ENCODE data around the gene TCAIM.

Gene TCAIM, protein sequence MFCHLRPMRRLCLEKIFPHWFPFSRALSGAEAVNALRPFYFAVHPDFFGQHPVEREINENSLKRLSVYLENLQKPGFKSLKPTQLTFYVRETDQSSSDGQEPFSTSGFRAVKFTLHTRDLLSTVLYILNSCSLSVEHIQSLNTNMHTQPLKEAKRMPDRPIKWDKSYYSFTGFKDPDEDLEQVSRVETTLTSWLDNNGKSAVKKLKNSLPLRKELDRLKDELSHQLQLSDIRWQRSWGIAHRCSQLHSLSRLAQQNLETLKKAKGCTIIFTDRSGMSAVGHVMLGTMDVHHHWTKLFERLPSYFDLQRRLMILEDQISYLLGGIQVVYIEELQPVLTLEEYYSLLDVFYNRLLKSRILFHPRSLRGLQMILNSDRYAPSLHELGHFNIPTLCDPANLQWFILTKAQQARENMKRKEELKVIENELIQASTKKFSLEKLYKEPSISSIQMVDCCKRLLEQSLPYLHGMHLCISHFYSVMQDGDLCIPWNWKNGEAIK

GRCh38 chr3:44338010-44338827 lies at the start of gene TCAIM:
TCAIM (plus strand) TSS chr3:44338766; CDS start chr3:44354783, 16,017 bp downstream.
- peak; percentile 93 to 97 (median 96) for DNase-seq (ENCODE audit: low read depth in 3 of 3)

DNA sequence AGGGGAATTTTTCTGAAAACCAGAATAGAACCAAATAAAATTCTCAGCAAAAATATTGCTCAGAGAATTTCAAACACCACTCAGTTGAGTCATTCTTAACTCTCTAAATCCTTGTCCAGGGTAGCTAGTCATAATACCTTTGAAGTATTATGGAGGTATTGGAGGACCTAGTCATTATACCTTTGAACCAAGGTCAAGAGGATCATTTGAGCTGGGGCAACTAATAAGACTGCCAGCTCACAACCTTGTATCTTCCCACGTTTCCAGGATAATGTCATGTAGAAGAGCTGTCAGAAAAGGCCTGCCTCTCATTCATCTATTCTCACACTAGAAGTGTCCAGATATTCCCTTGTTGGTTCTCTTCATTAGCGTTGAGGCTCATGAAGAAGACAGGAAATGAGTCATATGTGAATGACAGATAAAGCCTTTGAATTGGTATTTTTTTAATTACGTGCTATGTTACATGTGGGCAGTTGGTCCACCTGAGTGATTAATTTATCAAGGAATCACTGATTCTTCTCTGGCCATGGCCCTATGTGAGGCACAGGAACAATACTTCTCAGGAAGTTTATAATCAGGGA lies 48.6 kb upstream of the TCAIM start:
- DNase-seq (ENCODE audit: low read depth in 3 of 3) = no peak

DNA sequence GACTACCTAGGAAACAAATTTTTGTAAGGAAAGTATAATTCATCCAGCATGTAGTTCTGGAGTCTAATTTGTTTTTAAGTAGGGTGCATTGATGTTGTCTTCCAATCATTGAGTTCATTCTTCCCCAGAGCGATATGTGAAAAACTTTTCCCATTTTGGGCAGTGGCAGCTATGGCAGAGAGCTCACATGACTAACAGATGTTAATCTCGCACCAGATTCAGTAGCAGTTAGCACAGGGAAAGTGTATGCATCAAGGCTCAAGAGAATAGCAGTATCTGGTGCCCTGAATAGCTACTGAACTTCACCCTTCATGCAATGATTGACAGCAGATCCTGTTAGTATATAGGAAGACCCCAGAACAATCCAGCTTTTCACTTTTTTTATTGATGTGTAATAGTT lies 46.3 kb upstream of the TCAIM start:
- no peak for DNase-seq (ENCODE audit: low read depth in 3 of 3)

DNA sequence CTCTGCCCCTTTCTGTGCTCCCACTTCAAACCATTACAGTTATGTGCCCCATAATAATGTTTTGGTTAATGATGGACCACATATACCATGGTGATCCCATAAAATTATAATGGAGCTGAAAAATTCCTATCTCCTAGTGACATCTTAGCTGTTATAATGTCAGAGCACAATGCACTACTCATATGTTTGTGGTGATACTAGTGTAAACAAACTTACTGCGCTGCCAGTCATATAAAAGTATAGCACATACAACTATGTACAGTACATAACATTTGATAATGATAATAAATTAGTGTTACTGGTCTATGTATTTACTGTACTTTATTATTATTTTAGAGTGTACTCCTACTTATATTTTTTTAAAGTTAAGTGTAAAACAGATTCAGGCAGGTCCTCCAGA lies 45.6 kb upstream of the TCAIM start:
- DNase-seq (ENCODE audit: low read depth in 3 of 3) = no peak

GRCh38 chr3:44297255-44297654 lies 41.3 kb upstream of the TCAIM start:
- DNase-seq (ENCODE audit: low read depth in 3 of 3) = no peak

DNA sequence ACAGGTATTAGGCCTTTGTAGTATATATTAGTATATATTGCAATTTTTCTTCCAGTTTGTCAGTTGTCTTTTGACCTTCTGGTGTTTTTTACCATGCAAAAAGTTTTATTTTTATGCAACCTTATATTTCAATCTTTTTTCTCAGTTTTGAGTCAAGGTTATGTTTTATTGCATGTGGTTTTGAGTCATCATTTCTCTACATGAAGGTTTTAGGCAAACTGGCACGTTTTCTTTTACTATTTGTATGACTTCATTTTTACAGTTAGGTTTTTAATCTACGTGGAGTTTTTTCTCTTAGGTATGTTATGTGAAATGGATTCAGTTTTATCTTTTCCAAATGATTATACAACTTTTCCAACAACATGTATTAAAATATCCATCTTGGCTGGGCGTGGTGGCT lies 36.8 kb upstream of the TCAIM start:
- DNase-seq (ENCODE audit: low read depth in 3 of 3) = no peak

- DNase-seq (ENCODE audit: low read depth in 3 of 3) = no peak
Observed at GRCh38 chr3:44309500-44309899, 29.1 kb upstream of the TCAIM start.

GRCh38 chr3:44318891-44319311 lies 19.7 kb upstream of the TCAIM start:
- no peak for DNase-seq (ENCODE audit: low read depth in 3 of 3)

GRCh38 chr3:44321335-44321734 lies 17.2 kb upstream of the TCAIM start:
- DNase-seq (ENCODE audit: low read depth in 3 of 3) = no peak

- peak; percentile 9 to 44 (median 15) for DNase-seq (ENCODE audit: low read depth in 3 of 3)
Observed at GRCh38 chr3:44323341-44323955, 15.1 kb upstream of the TCAIM start.

DNA sequence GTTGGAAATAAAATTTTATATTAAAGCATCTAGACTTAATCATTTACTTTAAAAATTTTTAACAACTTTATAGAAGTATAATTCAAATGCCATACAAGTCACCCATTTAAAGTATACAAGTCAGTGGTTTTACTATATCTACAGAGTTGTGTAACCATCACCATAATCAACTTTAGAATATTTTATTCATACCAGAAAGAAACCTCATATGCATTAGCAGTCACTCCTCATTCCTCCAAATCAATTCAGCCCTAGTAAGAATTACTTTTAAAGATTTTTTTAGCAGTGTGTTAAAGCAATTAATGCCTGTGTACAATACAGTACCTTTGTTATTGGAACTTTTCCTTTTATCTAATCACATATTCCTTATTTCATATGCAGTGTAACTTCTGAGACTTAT lies 14.0 kb upstream of the TCAIM start:
- DNase-seq (ENCODE audit: low read depth in 3 of 3) = no peak

GRCh38 chr3:44326019-44326418 lies 12.5 kb upstream of the TCAIM start:
- DNase-seq (ENCODE audit: low read depth in 3 of 3) = no peak

DNA sequence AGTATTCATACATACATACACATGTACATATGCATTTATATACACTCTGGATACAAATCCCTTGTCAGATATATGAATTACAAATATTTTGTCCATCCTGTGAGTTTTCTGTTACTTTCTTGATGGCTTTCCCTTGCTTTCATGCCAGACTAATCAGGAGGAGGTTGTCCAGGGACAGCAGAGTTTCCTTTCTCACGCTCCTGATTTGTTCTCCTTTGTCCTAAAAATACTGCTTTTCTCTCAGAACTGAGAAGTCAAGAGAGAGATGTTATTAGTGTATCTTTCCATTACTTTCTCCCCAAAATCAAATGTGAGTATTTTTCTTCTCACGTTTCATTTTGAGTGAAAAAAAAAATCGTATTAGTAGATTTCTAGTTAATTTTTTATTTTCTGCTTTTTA lies 12.1 kb upstream of the TCAIM start:
- DNase-seq (ENCODE audit: low read depth in 3 of 3) = no peak

DNA sequence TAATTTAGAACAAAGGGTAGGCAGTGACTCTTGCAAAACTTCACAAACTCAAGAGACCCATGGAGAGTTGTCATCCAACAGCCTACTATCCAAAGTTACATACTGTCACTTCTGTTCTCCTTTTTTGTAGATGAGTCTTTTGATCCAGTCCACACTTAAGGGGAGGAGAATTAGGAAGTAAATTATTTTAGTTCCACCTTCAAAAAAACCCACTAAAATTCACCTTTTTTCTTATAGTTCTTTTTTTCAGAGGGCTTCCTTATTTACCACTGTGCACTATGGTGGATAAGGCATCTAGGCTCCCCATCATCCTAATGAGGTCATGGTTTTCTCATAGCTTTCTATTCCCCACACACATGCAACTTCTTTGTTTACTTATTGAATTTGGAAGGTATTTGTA lies 8.6 kb upstream of the TCAIM start:
- DNase-seq (ENCODE audit: low read depth in 3 of 3) = no peak

- no peak for DNase-seq (ENCODE audit: low read depth in 3 of 3)
Observed at GRCh38 chr3:44330444-44330843, 8.1 kb upstream of the TCAIM start.

DNA sequence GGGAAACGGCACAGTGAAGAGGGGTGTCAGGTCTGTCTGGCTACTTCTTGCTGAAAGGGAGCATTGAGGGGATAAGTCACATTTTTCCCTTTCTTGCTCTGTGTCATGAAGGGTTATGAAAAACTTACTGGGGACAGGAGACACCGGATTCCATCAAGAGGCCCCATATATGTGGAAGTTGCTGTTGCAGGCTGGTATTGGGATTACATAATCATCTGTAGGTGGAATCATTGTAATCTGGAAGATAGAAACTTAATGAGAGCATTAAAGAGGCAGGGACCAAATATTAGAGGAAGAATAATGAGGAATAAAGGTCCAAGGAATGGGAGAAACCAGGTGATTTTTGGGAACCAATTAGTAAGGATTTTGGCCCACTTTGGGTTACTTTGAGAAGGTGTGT lies 4.2 kb upstream of the TCAIM start:
- DNase-seq (ENCODE audit: low read depth in 3 of 3) = no peak

DNA sequence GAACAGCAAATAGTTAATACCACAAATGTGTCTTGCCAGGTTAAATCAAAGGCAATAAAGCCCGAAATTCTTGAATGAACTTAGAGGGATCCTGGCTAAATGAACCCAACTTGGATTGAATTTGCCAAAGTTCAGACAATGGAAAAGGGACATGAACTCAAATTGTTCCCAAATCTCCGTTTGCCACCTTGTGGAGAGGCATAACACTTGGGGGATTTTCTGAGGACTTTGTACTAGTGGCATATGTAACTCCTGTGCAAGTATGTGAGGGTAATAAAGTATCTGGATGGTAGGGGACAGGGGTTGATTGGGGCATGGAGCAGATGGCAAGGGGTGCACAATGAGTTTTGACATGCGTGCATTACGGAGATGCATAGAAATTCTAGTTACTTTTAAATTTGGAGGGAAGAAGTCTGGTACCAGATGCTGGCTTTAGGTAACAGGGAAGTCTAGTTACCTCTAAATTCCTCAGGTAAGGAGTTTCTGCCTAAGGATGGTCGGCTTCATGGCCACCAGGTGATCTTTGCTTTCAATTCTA lies 1.2 kb upstream of the TCAIM start:
- DNase-seq (ENCODE audit: low read depth in 3 of 3) = no peak

DNA sequence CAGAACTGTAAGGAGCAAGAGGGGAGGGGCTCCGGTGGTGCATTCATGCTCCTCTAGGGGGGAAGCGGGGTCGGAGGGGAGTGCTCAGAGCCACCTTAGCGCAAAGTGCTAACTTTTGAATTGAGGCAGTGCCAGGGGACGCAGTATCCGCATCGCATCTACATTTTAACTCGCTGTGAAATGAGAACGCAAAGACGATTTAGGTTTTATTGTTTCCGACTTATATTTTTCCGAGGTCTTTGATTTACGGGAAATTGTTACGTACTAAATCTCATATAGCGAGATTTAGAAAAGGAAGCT lies 212 bp downstream of the TCAIM start:
- DNase-seq (ENCODE audit: low read depth in 3 of 3) = no peak

GRCh38 chr3:44339181-44340057 lies 853 bp downstream of the TCAIM start:
- DNase-seq (ENCODE audit: low read depth in 3 of 3) = no peak

DNA sequence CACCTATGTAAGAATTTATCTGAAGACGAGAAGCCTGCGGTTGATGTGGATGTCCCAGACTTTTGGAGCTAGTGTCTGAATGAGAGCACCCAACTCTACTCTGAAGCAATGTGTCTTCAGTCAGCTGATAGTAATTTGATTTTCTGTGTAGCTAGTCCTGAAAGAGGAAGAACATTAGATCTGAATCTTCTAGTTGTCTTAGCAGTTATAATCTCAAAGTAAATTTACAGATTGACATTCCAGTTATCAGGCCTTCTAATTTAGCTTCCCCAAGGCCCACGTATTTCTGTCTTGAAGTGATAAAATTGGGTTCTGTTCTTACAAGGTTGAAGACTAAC lies 1.5 kb downstream of the TCAIM start:
- no peak for DNase-seq (ENCODE audit: low read depth in 3 of 3)

GRCh38 chr3:44342176-44342790 lies 3.7 kb downstream of the TCAIM start:
- DNase-seq (ENCODE audit: low read depth in 3 of 3) = no peak
